ENCODE measurements around the gene PGS1.

PGS1 gene

DNA sequence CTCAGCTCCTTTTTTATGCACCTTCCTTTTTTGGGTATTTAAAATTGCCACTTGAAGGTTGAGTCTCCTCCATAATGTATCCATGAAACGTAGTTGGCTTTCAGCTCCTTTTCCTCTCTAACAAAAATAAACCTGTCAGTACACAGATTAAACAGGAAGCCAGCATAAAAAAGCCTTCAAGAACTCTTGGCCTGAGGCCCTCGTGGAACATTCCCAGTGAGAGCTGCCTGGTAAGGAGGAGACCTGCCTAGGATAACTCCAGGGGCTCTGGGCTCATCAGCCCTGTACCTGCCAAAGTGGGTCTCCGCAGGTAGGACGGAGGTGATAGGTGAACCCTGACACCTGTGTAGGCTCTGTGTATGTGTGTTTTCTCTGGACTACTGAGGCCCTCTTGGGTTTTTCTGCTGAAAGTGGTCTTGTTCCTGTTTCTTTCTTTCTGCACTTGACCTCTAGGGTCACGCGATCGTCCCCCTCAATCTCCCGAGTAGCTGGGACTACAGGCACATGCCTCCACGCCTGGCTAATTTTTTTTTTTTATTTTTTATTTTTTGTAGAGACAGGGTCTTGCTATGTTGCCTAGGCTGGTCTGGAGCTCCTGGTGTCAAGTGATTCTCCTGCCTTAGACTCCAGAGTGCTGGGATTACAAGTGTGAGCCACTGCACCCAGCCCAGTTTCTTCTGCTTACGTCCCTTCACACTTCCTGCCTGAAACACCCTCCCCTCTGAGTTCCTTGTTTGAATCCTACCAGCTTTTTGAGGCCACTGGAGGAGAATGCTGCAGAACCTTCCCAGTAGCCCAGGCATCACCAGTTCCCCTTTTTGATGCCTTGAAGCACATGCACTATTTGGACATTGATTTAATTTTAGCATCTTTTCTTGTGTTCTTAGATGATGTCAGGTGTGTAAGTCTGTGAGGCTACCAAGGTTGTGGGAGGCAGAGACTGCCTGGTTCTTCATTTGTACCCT lies 9.8 kb downstream of the PGS1 start:
- DNase-seq, result no peak

DNA sequence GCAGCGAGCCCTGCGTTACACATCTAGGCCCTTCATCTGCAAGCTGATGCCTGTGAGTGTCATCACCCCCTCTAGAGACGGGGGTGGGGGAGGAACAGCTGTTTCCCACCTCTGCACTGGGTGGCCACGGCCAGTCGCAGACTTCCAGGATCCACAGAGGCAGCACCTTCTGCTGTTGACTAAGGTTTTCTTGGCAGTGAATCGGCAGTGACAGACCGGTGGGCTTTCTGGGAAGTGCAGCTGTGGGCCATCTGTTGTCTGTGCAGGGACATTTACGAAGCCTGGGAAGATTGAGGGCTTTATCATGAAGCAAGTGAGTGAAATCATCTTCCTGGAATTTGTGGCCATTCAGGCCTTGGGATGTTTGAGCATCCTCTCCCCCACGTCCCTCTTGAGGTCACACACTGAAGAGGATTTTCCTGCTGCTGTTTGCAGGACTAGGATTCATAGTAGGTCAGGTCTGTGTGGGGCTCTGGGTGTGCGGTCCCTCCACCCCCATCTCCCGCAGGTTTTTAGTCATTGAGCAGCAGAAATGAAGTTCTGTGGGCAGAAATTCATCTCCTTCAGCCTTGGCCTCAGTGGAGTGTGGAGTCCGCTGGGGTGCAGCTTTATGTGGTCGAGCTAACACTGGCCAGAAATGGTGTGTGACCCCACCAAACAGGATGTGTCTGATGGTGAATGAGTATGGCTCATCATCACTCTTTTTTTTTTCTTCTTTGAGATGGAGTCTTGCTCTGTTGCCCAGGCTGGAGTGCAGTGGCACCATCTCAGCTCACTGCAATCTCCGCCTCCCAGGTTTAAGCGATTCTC lies 12.0 kb downstream of the PGS1 start:
- no peak for DNase-seq

DNA sequence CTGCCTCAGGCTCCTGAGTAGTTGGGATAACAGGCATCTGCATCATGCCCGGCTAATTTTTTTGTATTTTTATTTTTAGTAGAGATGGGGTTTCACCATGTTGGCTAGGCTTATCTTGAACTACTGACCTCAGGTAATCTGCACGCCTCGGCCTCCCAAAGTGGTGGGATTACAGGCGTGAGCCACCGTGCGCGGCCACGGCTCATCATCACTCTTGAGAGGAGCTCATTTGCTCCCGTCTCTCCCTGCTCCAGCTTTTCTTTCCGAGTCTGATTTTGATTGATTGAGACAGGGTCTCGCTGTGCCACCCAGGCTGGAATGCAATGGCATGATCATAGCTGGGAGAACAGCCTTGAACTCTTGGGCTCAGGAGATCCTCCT lies 12.6 kb downstream of the PGS1 start:
- no peak for DNase-seq

DNA sequence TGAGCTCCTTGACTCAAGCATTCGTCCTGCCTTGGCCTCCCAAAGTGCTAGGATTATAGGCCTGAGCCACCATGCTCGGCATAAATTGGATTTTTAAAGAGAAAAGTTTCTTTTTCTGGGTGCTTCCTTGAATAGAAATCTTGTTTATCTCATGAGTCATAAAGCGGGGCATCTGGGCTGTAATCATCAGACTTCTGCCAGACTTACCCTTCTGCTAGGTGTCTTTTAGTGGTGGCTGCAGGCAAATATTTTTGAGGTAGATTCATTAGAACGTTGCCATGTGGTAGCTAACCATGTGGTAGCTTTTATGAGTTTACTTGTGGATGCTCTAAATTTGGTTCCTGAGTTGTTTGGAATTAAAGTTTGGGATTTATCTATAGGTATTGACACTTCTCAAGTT lies 13.4 kb downstream of the PGS1 start:
- DNase-seq, result no peak

DNA sequence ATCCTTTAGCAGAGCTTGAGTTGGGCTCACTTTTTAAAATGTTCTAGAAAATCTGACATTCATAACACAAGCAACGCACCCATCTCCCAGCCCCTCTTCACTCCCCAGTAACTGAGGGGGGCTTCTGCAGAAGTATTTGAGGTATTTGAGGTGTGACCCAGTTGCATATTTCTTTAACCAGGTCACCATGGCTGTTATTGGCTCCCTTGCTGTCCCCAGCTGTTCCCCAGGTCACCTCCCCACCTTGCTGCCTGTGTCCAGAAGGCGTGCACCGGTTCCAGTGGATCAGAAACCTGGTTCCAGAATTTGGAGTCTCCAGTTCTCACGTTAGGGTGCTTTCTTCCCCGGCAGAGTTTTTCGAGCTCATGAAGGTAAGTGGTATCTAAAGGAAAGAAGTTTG lies 13.8 kb downstream of the PGS1 start:
- no peak for DNase-seq

DNA sequence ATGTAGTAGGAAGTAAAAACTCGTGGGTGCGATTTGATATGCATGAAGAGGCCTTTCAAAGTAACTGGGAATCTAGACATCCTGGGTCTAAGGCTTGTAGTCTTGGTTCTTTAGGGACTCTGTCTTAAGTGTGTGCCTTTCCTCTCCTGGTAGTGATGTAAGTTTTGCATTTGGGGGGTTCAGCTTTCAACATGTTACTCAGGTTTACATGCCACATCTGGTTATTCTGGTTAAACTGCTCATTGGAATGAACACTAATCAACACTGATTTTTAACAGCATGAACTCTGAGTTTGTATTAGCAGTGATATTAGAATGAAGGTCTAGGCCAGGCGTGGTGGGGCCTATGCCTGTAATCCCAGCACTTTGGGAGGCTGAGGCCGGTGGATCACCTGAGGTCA lies 15.1 kb downstream of the PGS1 start:
- DNase-seq, result no peak

DNA sequence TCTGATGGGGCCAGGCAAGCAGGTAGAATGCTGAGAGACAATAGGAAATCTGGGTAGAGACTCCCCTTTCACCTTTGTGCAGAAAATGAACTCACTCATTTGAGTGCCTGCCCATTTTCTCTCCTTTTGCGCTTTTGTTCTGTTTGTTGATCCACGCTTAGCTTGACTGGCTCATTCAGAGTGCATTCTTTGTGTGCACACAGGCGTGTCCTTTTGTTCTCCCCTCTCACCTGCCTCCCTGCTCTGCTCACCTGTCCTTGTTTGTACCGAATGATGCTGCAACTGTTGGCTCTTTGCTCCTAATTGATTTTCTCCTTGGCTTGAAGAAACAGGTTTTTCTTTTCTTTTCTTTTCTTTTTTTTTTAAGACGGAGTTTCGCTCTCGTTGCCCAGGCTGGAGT lies 15.8 kb downstream of the PGS1 start:
- DNase-seq, result no peak

DNA sequence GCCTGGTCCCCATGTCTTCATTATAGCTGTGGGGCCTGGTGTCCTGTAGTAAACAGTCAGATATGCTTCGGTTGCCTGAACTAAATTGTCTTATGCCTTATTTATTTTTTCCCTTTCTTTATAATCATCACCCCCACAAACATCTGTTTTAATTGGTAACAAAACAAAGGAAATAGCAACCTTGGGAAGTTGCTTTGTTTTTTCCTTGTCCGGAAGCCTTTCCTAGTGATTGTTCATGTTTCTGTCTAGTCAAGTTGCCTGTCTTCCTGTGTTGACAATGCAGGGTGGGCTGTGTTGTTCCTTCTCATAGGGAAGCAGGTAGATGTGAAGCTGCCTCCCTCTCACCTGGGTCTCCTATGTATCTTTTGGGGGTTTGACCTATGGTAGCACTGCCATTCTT lies 16.7 kb downstream of the PGS1 start:
- DNase-seq, result no peak

DNA sequence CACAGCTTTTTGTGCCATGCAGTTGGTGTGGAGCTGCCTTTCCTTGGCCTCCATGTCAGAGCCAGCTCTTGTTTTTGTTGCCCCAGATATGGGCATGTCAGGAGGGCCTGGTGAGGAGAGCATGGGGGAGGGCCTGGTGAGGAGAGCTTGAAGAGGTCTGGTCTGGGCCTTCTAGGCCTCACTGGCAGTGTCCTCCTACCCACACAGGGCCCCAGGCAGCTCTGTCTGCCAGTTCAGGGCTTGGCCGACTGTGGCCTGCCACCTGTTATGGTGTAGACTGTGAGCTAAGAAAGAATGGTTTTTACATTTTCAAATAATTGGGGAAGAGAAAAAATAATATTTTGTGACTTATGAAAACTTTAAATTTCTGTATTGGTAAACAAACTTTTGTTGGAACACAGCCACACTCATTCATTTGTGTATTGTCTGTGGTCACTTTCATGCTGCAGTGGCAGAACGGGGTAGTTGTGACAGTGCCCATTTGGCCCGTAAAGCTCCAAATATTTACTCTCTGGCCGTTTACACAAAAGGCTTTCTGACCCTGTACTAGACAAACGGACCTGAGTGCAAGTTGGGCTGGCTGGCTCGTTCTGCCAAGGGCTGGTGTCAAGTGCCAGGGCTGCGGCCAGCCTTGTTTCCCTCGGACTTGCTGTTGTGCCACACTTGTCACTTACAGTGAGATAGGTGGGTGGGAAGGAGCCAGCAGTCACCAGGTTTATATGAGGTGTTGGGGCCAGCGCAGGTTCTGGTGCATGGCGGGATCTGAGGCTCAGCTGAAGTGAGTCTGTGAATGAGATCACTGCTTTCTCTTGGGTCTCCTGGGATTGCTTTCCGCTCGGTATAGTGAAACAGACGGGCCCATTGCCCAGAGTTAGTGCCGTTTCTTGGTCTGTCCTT lies 18.2 kb downstream of the PGS1 start:
- no peak for DNase-seq

DNA sequence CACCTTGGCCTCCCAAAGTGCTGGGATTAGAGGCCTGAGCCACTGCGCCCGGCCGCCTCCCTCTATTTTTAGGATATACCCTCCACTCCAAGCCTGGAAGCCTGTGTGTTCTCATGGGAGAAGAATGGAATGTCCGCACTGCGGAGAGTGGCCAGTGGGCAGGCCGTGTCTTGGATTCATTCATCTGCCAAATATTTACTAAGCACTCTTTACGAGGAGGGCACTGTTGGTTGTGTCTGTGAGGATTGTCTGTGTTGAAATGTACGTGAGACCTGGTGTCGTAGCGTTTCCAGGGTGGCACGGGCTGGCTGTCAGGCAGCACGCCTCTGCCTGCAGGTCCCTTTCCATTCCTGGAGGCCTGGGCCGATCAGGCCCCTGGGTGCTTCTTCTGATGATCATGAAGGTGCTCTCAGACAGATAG lies 19.2 kb downstream of the PGS1 start:
- DNase-seq, result no peak

DNA sequence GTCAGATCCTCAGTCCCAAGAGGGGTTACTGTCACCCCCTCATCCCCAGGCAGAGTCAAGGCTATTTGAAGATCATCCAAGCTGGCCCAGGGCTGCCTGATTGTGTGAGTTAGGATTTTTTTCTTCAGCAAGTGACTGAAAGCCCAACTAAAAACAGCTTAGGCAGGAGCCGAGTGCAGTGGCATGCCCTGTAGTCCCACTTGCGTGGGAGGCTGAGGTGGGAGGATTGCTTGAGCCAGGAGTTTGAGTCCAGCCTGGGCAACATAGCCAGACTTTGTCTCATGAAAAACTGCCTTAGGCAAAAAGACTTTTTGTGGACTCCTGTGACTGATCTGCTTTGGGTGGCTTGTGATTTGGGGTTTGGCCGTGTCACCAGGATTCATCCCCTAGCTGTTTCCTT lies 19.9 kb downstream of the PGS1 start:
- no peak for DNase-seq

DNA sequence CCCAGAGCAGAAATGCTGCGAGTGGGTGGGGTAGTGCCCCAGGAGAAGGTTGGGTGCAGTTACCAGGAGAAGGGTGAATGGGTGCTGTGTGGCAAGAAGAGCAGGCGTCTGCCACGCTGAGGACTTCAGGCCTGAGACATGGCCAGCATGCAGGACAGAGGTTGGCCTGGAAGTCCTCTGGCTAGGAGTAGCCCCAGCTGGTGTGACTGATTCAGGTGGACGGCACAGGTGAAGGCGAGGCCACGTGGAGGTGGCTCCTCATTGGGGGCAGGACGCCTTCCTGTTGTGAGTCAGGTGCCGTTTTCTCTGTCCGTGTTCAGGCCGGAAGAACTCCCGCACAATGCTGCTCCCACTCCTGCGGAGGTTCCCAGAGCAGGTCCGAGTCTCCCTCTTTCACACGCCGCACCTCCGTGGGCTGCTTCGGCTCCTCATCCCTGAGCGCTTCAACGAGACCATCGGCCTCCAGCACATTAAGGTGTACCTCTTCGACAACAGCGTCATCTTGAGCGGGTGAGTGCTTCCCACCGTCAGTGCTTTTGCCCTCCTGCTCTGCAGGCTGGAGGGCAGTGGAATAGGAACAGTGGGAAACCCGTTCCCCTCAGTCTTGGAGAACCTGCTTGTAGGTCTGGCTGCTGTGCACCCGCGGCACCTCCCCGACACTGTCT lies 20.7 kb downstream of the PGS1 start:
- DNase-seq, result no peak

DNA sequence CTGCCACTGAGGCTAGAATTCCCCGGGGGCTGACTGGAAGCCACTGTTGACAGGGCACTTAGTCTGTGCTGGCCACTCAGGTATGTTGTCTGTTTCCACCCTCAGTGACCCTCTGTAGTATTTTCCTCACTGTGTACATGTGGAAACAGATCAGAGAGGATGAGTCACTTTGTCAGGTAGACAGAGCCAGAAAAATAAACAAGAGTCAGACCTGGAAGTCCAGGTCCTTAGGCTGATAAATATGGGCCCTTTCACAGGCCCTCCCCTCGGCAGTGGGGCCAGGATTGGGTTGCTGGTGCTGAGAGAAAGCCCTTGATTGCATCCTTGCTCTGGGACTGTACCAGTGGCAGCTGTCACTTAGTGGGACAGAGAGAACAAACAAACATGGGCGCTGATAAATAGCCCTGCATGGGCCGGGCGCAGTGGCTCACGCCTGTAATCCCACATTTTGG lies 21.3 kb downstream of the PGS1 start:
- no peak for DNase-seq

DNA sequence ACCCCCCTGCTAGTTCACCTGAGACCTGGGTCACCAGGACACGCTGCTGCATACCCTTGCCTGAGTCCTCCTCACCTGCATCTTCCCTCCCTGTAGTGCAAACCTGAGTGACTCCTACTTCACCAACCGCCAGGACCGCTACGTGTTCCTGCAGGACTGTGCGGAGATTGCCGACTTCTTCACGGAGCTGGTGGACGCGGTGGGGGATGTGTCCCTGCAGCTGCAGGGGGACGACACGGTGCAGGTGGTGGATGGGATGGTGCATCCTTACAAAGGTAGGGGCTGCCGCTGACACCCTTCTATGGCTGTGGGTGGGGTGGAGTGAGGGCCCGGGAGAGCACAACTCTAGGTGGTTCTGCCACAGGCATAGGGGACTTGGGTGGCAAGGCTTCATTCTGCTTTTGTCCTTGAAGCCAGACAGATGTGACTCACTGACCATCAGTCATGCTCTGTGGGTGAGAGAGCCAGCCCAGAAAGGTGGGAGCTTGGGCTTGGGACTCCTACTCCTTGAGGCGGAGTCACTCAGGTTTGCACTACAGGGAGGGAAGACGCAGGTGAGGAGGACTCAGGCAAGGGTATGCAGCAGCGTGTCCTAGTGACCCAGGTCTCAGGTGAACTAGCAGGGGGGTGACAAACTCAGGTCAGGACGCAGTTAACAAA lies 22.3 kb downstream of the PGS1 start:
- no peak for DNase-seq

DNA sequence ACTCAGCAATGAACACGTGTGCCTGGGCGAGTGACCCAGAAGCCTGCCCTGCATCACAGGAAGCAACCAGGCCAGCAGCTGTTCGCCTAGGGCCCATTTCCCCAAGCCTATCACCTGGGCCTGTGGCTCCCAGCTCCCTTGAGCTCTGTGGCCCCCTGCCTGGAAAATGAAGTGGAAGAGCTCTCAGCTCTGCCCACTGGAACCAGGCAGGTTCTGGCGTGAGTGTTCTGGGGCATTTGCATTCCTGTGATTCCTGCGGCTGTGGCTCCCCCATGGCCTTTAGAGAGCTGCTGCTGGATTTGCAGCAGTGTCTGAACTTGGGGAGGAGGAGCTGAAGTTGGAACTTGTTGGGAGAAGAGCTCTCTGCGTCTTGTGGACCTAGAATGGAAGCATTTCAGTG lies 22.8 kb downstream of the PGS1 start:
- no peak for DNase-seq

DNA sequence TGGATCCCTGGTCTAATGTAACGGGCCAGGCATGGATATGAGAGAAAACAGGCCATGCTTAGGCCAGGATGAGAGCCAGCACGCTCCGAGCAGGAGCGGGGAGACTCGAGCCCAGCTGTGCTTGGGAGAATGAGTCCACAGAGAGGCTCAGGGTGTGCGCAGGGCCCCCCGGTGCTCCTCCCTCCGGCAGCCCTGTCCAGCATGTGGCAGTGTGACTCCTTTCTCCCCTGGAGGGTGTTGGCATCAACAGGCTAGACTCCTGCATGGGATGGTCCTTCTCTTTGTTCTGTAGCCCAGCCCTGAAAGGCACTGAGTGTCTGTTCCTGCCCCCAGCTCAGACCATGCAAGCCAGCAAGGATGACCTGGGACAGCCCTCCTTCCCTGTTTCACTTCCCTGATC lies 23.4 kb downstream of the PGS1 start:
- DNase-seq, result no peak

DNA sequence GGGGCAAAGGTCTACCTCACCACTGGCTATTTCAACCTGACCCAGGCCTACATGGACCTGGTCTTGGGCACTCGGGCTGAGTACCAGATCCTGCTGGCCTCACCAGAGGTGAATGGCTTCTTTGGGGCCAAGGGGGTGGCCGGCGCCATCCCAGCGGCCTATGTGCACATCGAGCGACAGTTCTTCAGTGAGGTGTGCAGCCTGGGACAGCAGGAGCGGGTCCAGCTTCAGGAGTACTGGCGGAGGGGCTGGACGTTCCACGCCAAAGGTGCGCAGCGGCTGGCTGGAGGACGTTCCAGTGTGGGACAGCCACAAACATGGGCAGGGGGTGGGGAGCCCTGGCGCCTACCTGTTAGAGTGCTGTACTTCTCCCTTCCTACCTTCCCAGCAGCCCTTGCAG lies 25.4 kb downstream of the PGS1 start:
- no peak for DNase-seq

DNA sequence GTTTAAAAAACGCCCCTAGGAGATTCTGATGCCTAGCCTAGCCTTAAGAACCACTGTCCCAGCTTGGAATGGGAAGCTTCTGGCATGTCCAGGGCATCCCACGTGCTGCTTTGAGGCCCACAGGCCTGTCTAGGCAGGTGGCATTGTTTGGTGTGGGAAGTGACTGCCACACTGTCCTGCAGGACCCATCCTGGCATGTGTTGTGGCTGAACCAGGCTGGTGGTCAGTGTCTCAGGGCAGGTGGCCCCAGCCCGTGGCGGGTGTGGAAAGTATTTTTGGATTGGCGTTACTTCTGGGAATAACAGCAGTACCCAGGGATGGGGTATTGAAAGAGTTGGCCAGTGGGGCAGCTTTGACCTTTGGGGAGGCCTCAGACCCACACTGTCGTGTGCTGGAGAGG lies 27.9 kb downstream of the PGS1 start:
- DNase-seq, result no peak

DNA sequence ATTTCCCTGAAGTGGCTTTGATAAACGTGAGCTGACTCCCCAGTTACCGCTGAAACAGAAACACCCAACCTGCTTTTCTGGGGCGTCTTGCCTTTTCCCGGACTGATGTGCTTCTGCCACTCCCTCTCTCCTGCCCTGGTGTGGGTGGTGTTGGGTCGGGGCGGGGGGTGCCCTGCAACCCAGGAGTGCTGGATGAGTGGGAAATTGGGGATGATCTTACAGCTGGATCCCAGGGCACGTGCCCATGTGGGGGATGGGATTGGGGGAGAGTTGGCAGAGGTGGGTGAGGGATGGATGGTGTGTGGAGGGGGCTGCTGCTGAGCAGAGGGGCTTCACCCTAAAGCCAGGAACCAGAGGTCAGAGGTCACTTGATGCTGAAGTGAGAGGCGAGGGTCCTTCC lies 28.5 kb downstream of the PGS1 start:
- DNase-seq, result no peak

DNA sequence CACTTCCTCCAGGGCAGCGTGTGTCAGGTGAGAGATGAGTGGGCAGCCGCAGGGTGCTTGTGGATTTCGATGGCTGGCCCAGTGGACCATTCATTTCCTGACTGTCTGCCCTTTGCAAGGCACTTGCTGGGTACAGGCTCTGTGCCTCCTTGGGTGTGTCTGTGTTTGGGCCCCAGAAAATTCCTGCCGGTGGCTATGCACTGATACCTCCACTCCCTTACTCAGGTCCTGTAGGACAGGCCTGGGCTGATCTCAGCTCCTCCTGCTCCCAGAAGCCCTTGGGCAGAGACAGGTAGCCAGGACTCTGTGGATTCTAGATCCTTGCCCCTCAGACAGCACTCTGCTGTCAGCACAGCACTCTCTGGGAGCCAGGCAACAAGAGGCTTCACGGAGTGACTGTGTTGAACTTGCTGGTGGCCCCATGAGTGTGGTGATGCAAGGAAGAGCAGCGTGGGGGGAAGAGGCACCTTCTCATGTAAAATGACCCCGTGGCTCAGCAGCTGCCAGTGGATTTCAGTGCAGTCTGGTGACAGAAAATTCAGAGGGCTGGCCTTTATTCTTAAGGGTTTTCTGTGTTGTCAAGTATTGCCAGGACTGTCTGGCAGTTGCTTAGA lies 29.0 kb downstream of the PGS1 start:
- DNase-seq, result no peak

DNA sequence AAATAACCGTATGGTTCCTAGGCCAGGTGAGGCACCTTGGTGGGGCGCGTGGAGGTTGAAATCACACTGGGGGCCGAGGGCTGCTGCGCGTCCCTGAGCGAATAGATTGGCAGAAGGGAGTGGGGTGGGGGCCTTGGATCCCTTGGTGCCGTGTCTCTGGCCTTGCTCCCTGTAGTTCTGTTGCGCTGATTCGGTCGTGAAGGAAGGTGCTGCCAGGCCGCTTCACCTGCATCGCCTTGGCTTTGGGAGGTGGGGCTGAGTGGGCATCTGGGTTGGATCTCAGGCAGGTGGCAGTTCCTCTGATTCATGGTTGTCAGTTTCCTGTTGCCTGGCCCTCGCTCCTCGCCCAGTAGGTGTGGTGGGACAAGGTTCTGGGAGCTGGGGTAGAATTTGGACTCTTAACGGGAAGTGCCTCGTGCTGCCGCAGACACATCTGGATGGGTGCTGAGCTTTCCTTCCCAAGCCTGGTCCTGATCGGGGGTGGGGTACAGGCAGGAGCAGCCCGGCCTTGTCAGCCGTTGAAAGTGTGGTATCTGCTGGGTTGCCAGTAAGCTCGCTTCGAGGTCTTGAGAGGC lies 30.1 kb downstream of the PGS1 start:
- no peak for DNase-seq
